Gastroesophageal sphincter (tissue), 4 donors: ENCODE data around the gene DDI2. TPM values are rescaled to one million over a fixed set of nuclear protein-coding genes. Genes with fewer than 3 reads are reported as not detected.
"Not testable (repeated sequence)": the region's sequence is repeated elsewhere in the genome, so short reads cannot be mapped to it uniquely, and the experiment has no call there.

Experiments used
- ATAC-seq: fragments of 150-250 bp; one replicate; pipeline ENCODE4 v1.9.1; 2016; ENCODE audit warnings: mild to moderate bottlenecking, moderate library complexity
- H3K27ac ChIP-seq, 4 donors: fragments of 200-600 bp; sonication (generic) in 3 of 4; 1 replicate in 3 of 4; 2 replicates in 1 of 4; pipeline ENCODE4 v1.5.1; 2016 to 2019
- H3K27me3 ChIP-seq: fragments of 200-600 bp; sonication (generic); one replicate; pipeline ENCODE4 v1.5.1; 2019
- H3K36me3 ChIP-seq, 2 donors: fragments of 200-600 bp; sonication (generic); one replicate each; pipeline ENCODE4 v1.5.1; 2019; ENCODE audit warnings: control low read depth in 1 of 2
- H3K4me1 ChIP-seq, 3 donors: fragments of 200-600 bp; sonication (generic); 1 replicate in 2 of 3; 2 replicates in 1 of 3; pipeline ENCODE4 v1.5.1; 2016 to 2019; ENCODE audit warnings: control low read depth in 2 of 3
- H3K4me3 ChIP-seq, 2 donors: fragments of 200-600 bp; sonication (generic); one replicate each; pipeline ENCODE4 v1.5.1; 2019; ENCODE audit warnings: mild to moderate bottlenecking in 1 of 2, moderate library complexity in 1 of 2
- H3K9me3 ChIP-seq, 3 donors: fragments of 200-600 bp; sonication (generic); one replicate each; pipeline ENCODE4 v1.5.1; 2017 to 2019; ENCODE audit warnings: control low read depth in 2 of 3
- CTCF ChIP-seq, 4 experiments: fragments of 200-600 bp in 2 of 4; fragments of 450-650 bp in 2 of 4; sonication (generic) in 1 of 4; IDR thresholded peaks; one replicate each; pipeline ENCODE4 v1.5.1; 2017 to 2019; ENCODE audit warnings: antibody characterized with exemption in 4 of 4, mild to moderate bottlenecking in 2 of 4, moderate library complexity in 2 of 4
- EP300 ChIP-seq: sonication (generic); formaldehyde crosslinking; IDR thresholded peaks from one replicate; pipeline ENCODE4 v1.6.1; 2017; ENCODE audit warnings: antibody characterized with exemption, mild to moderate bottlenecking
- POLR2A ChIP-seq, 2 donors: fragments of 450-650 bp; IDR thresholded peaks; one replicate each; pipeline ENCODE4 v1.6.1; 2017; ENCODE audit warnings: antibody characterized with exemption in 2 of 2, mild to moderate bottlenecking in 2 of 2, moderate library complexity in 1 of 2
- POLR2AphosphoS5 ChIP-seq: sonication (generic); formaldehyde crosslinking; IDR thresholded peaks from one replicate; pipeline ENCODE4 v1.6.1; 2017; ENCODE audit warnings: antibody characterized with exemption
- WGBS, 2 donors: methylation state at CpG; one replicate each; pipeline ENCODE4 v1.1.5; 2018; ENCODE audit warnings: low coverage in 1 of 2; 5-methylcytosine and 5-hydroxymethylcytosine counted together
- total RNA-seq, 4 donors: library from RNA; depleted of rRNA; stranded (reverse); fragments of >200 nt; gene quantifications; one replicate each; pipeline ENCODE4 v1.1.0, GENCODE V29; 2016

The DDI2 gene
- total RNA-seq, 4 donors from 2014 or later = 14.3 to 37.2 (median 16.5) TPM

- TF ChIP-seq POLR2AphosphoS5 = no peak
- TF ChIP-seq CTCF (IDR thresholded peaks at IDR 0.05) = no peak
- no peak for TF ChIP-seq POLR2A (IDR thresholded peaks at IDR 0.05)
- TF ChIP-seq EP300 = no peak
- WGBS, 2 donors = 100% methylated on average over 2 of the region's 2 CpGs
- H3K9me3 ChIP-seq = no peaks in the 10 kb centered on the region
- H3K4me1 ChIP-seq = peaks cover 0 to 71% (median 22%) of the 10 kb centered on the region in 3 donors
- no peaks in the 10 kb centered on the region for H3K27me3 ChIP-seq
- H3K27ac ChIP-seq = no peak overlapping the region
- H3K4me3 ChIP-seq = no peak overlapping the region
- H3K36me3 ChIP-seq = peaks cover 0 to 12% of the 10 kb centered on the region in 2 donors
- ATAC-seq = no peak
Measured at GRCh38 chr1:15698201-15698600, 80.9 kb downstream of the DDI2 start.

GRCh38 chr1:15699321-15699720, 82.1 kb downstream of the DDI2 start:
- Histone ChIP-seq H3K36me3 (peaks cover 0 to 12% of the 10 kb centered on the region in 2 donors), H3K4me1 (peaks cover 0 to 74% (median 30%) of the 10 kb centered on the region in 3 donors)
- not testable (repeated sequence) for H3K27ac ChIP-seq, ATAC-seq, H3K9me3 ChIP-seq, H3K27me3 ChIP-seq, H3K4me3 ChIP-seq
- 60 to 90% methylated on average over 1 to 3 of the region's 4 CpGs for WGBS, 2 donors

- H3K27ac ChIP-seq = peak overlapping the region in 2 of 4 donors; percentile 22 to 35
- TF ChIP-seq CTCF (IDR thresholded peaks at IDR 0.05) (no peak), POLR2AphosphoS5 (no peak), EP300 (no peak)
- H3K36me3 ChIP-seq = peaks cover 0 to 15% of the 10 kb centered on the region in 2 donors
- no peak overlapping the region for H3K4me3 ChIP-seq
- H3K27me3 ChIP-seq = no peaks in the 10 kb centered on the region
- peaks cover 0 to 82% (median 35%) of the 10 kb centered on the region in 3 donors for H3K4me1 ChIP-seq
- ATAC-seq = no peak
- H3K9me3 ChIP-seq = no peaks in the 10 kb centered on the region
- WGBS, 2 donors = 11 to 17% methylated on average over 1 to 4 of the region's 6 CpGs
Measured at GRCh38 chr1:15700508-15700907, 83.2 kb downstream of the DDI2 start.

- Histone ChIP-seq H3K27me3 (no peaks in the 10 kb centered on the region), H3K4me3 (no peak overlapping the region), H3K36me3 (peaks cover 0 to 13% of the 10 kb centered on the region in 2 donors), H3K9me3 (no peaks in the 10 kb centered on the region), H3K27ac (peak overlapping the region in 3 of 4 donors; percentile 12 to 88 (median 86)), H3K4me1 (peaks cover 0 to 82% (median 32%) of the 10 kb centered on the region in 3 donors)
- WGBS, 2 donors = 80% methylated on average over 4 of the region's 8 CpGs; no CpG with 5 or more reads in 1 of the 2 donors
- TF ChIP-seq CTCF (IDR thresholded peaks at IDR 0.05) (no peak), POLR2A (IDR thresholded peaks at IDR 0.05) (no peak), EP300 (no peak), POLR2AphosphoS5 (no peak)
- ATAC-seq = no peak
Measured at GRCh38 chr1:15701784-15702183, 84.5 kb downstream of the DDI2 start.

- ATAC-seq = peak; percentile 37
- H3K36me3 ChIP-seq = peaks cover 0 to 10% of the 10 kb centered on the region in 2 donors
- no peaks in the 10 kb centered on the region for H3K27me3 ChIP-seq
- H3K4me3 ChIP-seq = no peak overlapping the region
- H3K4me1 ChIP-seq = peaks cover 0 to 82% (median 39%) of the 10 kb centered on the region in 3 donors
- 41% methylated on average over 9 of the region's 19 CpGs; no CpG with 5 or more reads in 1 of the 2 donors for WGBS, 2 donors
- H3K27ac ChIP-seq = peak overlapping the region; percentile 57 to 92 (median 87)
- H3K9me3 ChIP-seq = no peaks in the 10 kb centered on the region
- TF ChIP-seq POLR2A (IDR thresholded peaks at IDR 0.05) (no peak), EP300 (no peak), CTCF (IDR thresholded peaks at IDR 0.05) (peak in 2 of 4 experiments; percentile 19 to 36), POLR2AphosphoS5 (no peak)
Measured at GRCh38 chr1:15702722-15703550, 85.7 kb downstream of the DDI2 start.
